Body of pancreas (tissue), 4 donors: ENCODE data around the gene OR5B21.

Experiments used
- CTCF ChIP-seq, 7 experiments: fragments of 450-650 bp in 4 of 7; fragments of 200-600 bp in 3 of 7; sonication (generic) in 3 of 7; IDR thresholded peaks; one replicate each; pipeline ENCODE4 v1.5.1; 2016 to 2019; ENCODE audit warnings: antibody characterized with exemption in 7 of 7
- POLR2A ChIP-seq, 3 donors: fragments of 450-650 bp; IDR thresholded peaks; one replicate each; pipeline ENCODE4 v1.6.1; 2016; ENCODE audit warnings: antibody characterized with exemption in 3 of 3, mild to moderate bottlenecking in 2 of 3

- no peak for TF ChIP-seq CTCF (IDR thresholded peaks at IDR 0.05)
- no peak for TF ChIP-seq POLR2A (IDR thresholded peaks at IDR 0.05)
These were observed 42.2 kb downstream of the OR5B21 start for GRCh38 chr11:58465690-58466089.
